GM18858 (cell line): ENCODE results near the gene RNASE8.

Experiments
- ATAC-seq: cut with Tn5 transposase; IDR thresholded peaks from one replicate; pipeline ENCODE4 v1.9.1; 2021; ENCODE audit not compliant: unreplicated experiment

Gene RNASE8

DNA sequence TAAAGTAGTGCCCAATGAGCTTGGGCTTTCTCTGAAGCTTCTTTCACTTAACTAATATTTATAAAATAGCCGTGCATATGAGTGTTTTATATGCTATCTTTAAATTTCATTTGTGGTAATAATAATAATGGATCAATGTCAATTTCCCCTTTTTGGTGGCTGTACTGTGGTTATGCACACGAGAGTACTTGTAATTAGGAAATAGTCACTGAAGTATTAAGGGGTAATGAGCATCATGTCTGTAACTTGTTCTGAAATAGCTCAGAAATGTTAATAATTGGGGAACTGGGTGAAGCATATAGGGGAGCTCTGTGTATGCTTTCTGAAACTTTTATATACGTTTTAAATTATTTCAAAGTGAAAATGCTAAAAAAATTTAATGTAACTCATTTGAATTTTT is 7.0 kb upstream of the RNASE8 start:
- no peak for ATAC-seq

GRCh38 chr14:21053184-21054122 is 4.2 kb upstream of the RNASE8 start:
- no peak for ATAC-seq

- ATAC-seq, result no peak
Observed at GRCh38 chr14:21054123-21054767, 3.4 kb upstream of the RNASE8 start.

DNA sequence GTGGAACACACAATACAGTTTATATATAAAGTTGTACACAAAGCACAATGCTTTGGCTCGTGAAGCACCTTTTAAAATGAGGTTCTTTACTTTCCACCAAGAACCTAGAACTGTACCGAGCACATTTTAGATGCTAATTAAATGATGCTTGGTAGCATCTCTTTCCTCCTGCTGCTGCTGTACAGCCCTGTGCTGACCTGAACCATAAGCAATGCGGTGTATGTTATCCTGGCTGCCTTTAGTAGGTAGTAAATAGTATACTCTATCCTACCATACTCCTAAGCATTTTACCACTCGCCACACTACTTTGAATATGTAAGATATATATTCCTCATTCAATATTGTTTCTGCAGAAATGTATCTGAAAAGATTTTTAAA is 2.9 kb upstream of the RNASE8 start:
- ATAC-seq, result no peak

DNA sequence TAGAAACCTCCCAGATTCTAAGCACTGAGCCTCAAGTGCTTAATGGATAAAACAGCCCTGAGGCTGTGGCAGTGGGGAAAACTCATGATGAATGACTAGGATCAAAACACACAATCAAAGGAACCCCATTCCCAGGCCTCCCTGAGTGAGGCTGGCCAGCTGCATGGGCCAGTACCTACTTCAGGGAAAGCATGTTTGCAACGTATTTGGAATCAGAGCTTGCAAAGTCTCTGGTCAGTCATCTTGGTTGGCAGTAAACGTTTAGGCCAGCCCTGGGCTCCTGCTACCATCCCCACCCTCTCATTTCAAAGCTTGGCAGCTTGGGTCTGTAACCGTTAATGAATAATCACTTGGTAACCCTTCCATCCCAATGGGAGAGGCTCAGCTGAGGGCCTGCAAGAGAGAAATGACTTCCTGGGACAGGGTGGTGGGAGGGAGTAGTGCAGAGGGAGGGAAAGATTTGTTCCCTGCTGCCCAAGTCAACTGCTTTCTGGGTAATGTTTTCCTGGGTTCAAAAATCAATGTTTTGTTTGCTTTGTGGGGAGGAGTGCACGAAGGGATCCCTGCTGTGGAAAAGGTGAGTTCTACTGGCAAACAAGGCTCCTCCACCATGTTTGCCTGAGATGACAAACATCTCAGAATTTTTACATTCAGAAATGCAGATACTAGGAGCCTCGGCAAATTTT is 2.0 kb upstream of the RNASE8 start:
- no peak for ATAC-seq

DNA sequence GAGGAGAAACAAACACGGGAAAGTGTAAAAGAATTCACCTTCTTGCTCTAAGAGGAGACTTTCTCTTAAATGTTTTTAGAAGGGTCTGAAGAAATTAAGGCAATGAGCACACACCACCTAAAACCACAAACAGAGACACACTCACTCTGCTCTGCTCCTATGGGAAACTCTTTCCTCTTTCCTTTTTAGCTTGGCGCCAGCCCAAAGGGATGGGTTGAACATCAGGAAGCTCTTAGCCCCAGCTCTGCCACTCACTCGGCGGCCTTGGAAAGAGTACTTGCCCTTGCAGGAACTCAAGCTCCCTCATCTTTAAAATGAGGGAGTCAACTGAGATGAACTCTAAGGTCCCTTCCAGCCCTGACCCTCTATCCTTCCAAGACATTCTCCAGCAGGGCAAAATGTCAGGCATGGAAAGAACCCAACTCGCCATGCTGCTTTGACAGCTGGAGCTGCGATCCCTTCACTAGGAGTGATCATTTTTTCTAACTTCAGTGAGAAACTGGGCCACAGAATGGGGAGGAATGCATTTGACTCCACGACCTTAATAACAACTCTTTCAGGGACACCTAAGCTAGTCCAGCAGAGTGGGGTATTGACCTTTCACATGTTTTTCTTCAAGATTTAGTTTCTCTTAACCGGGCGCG is 980 bp upstream of the RNASE8 start:
- no peak for ATAC-seq

DNA sequence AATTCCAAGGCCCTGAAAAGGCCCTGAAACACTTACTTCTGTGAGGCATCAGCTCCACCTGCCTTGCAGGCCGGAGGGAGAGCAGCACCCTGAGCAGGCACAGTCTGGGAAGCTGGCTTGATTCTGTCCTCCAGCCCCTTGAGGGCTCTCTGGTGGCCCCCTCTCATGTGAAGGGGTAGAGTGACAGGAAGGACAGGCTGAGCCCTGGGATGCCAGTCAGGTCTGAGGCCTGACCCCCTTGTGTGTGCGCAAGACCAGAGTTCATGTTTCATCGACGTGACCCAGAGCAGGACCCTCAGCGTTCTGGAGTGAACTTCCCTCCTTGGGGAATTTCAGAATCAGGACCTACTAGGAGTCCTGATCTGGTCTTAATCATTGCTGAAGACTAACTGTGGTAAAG is 1.3 kb downstream of the RNASE8 start:
- ATAC-seq, result no peak

DNA sequence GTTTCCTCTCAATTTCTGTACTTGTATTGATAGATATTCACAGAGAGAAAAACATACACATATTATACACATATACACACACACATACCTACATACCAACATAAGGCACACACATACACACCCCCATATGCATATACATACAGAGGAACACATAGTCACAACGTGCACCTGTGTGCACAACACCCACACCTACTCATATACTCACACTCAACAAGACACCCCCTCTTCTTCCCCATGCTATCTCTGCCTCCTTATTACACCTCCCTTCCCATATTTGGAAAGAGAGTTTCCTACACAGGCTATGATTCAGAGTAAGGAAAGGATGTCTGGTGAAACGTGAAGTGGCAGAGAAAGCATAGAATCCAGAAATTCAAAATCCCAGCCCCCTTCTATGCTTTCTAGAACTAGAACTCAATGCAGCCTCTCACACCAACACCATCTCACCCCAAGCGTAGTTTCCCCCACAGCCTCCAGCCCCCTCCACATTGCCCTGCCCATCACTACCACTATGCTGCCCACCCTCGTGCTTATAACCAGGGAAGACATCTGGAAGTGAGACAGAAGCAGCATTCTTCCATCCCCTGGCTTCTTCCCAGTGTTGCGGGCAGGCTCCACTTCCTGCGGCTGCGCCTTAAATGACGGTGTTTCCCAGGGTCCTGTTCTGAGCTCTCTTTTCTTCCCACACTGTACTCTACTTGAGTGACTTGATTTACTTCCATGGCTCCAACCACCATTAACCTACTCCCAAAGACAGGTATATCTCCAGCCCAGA is 2.4 kb downstream of the RNASE8 start:
- no peak for ATAC-seq

- ATAC-seq, result no peak
Observed at GRCh38 chr14:21060614-21061346, 3.2 kb downstream of the RNASE8 start.

DNA sequence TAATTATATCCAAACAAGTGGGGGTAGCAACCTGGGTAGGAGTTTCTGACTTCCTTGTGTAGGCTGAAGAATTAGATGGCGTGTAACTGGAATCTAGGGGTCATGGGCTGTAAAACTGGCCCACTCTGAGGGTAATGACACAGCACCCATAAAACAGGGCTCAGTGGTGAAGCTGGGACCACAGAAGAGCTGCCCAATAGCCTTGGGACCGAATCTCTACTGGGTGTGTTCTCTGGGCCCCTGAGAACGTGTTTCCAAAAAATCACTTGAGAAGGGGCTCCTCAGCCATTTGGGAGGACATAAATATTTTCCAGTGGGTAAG is 3.7 kb downstream of the RNASE8 start:
- no peak for ATAC-seq

DNA sequence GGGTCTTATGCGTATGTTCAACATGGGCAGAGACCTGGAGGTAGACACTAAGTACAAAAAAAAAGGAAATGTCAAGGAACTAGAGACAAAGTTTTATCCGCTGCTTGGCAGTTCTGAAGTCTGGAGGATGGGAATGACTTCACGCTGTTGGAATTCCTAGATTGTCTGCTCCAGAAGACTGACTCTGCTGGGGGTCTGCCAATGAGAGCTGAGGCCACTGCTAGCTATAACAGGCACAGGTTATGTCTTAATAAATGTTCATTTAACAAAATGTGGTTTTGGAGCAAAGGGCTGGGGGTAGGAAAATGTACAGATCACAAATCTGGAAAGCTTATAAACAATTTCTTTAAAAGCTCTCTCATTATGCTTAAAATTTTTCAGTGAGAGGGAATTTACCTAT is 5.9 kb downstream of the RNASE8 start:
- ATAC-seq, result no peak

DNA sequence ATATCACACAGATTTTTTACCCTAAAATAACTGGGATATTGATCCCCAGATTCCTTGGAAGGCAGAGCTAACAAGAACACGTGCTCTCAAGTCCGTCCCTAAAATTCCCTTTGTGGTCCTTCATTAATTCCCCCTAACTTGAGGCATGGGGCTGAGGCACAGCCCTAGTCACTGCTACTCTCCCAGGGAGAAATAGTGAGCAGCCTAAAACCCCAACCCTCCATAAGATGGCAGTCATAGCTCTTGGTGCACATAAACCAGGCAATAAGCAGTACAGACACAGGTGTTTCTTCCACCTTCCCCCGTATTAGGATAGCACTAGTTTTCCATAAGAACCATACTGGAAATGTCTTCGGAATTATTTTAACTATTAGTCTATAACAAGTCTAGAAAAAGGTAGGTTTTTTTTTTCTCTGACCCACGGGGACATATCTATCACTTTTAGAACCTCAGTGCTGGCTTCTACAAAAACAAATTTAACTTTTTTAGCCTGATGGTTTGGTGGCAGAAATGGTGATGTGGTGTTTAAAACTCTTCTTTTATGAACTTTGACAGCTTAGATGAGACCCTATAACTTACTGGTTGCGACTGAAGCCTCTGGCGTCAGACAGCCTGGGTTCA is 9.4 kb downstream of the RNASE8 start:
- ATAC-seq, result no peak

- no peak for ATAC-seq
Observed at GRCh38 chr14:21068521-21069387, 11.1 kb downstream of the RNASE8 start.

DNA sequence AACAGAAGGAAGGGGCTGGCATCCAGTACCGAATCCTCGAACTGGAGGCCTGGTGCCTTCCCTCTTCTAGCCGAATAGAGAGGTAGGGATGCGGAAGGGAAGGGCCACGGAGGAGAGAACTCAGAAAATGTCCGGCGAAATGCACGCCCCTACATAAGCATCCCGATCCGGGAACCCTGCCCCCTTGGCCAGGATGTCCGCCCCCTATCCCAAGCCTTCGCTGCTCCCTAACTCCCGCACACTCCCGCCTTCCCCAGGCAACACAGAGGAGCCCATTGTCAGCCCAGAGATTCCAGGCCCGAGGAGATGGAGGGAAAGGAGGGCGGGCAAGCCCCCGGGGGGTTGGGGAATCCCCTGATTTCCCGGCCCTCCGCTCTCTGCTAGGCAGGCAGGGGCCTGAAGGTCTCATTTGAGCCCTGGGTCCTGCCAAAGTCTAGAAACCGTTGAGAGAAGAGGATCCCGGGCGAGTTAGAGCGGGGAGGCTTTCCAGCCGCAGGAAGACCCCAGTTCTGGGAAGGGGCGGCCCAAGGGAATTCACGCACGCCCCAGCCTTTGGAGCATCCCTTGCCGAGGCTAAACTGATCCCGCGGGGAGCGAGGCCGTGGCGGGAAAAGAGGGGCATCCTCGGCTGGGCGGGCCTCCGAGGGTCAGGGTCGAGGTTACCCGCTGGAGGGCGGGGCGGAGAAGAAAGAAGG is 11.9 kb downstream of the RNASE8 start:
- no peak for ATAC-seq

GRCh38 chr14:21070083-21070609 is 12.5 kb downstream of the RNASE8 start, which contains the start of gene ARHGEF40:
Gene ARHGEF40, plus strand, starts transcription at chr14:21070304. Its CDS starts 93 bp downstream, at chr14:21070397.
- ATAC-seq, result no peak

DNA sequence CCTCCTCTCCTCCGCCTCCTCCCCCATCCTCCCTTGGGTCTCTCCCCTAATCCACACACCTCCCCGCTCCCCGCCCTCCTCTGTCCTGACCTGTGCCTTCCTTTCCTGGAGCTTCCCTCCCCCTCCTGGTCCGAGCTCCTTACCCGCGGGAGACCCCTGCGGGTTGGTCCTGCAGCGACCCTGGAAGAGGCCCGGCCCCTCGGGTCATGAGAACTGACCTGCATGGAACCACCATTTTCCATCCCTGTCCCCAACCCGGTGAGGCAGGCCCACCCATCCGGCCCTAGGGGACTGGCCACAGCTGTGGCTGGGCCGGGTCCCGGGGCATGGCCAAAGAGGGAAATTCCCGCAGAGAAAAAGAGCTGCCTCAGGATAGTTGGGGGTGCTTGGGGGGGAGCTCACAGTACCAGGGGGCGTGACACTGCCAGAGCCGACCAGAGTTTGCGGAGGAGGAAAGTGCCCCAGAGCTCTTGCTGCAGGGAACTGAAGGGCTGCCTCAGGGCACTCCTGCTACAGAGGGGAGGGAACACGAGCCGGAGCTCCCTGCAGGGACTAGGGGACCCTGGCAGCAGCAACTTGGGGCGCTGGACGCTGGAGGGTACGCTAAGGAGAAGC is 13.1 kb downstream of the RNASE8 start:
- ATAC-seq, result peak; percentile 2
